Effector memory CD4-positive, alpha-beta T cell (primary cell): ENCODE results near the gene AOX1.
"Not testable (repeated sequence)": the region's sequence is repeated elsewhere in the genome, so short reads cannot be mapped to it uniquely, and the experiment has no call there.

Source experiments
- DNase-seq, 3 donors: peaks; one replicate each; pipeline ENCODE4 v3.0.0-alpha.2; 2020
- H3K27ac ChIP-seq: 2 replicates; pipeline ENCODE4 v1.7.0; 2013; ENCODE audit warnings: mild to moderate bottlenecking, low read length, moderate library complexity; ENCODE audit not compliant: insufficient read depth, poor library complexity, severe bottlenecking
- H3K27me3 ChIP-seq: replicated peaks from 2 replicates; pipeline ENCODE4 v1.7.0; 2013; ENCODE audit warnings: mild to moderate bottlenecking, low read length; ENCODE audit not compliant: insufficient read depth, control insufficient read depth, poor library complexity, severe bottlenecking
- H3K36me3 ChIP-seq: 2 replicates; pipeline ENCODE4 v1.7.0; 2013; ENCODE audit warnings: mild to moderate bottlenecking, low read length, moderate library complexity; ENCODE audit not compliant: control insufficient read depth, insufficient read depth
- H3K4me1 ChIP-seq: 2 replicates; pipeline ENCODE4 v1.7.0; 2013; ENCODE audit warnings: low read length, mild to moderate bottlenecking; ENCODE audit not compliant: control insufficient read depth, insufficient read depth, poor library complexity, severe bottlenecking
- H3K4me3 ChIP-seq: 2 replicates; pipeline ENCODE4 v1.7.0; 2013; ENCODE audit warnings: low read length, low read depth, mild to moderate bottlenecking; ENCODE audit not compliant: insufficient read depth, poor library complexity, severe bottlenecking
- H3K9me3 ChIP-seq: 2 replicates; pipeline ENCODE4 v1.7.0; 2013; ENCODE audit warnings: mild to moderate bottlenecking, low read length, moderate library complexity; ENCODE audit not compliant: control insufficient read depth

Gene AOX1

GRCh38 chr2:200648518-200649281 is 62.9 kb downstream of the AOX1 start:
- H3K36me3 ChIP-seq, H3K27me3 ChIP-seq, H3K4me1 ChIP-seq, H3K4me3 ChIP-seq, H3K9me3 ChIP-seq, DNase-seq, H3K27ac ChIP-seq: not testable (repeated sequence)

- DNase-seq: no peak
- Histone ChIP-seq H3K4me1 (no peaks in the 10 kb centered on the region), H3K27ac (no peak overlapping the region), H3K27me3 (no peaks in the 10 kb centered on the region), H3K9me3 (no peaks in the 10 kb centered on the region), H3K36me3 (no peaks in the 10 kb centered on the region), H3K4me3 (no peak overlapping the region)
Measured at GRCh38 chr2:200649724-200650123, 63.9 kb downstream of the AOX1 start.

GRCh38 chr2:200650195-200650594 is 64.4 kb downstream of the AOX1 start:
- no peaks in the 10 kb centered on the region for H3K36me3 ChIP-seq
- no peaks in the 10 kb centered on the region for H3K4me1 ChIP-seq
- no peak for DNase-seq
- H3K9me3 ChIP-seq: no peaks in the 10 kb centered on the region
- no peak overlapping the region for H3K27ac ChIP-seq
- no peaks in the 10 kb centered on the region for H3K27me3 ChIP-seq
- H3K4me3 ChIP-seq: no peak overlapping the region

GRCh38 chr2:200652158-200652557 is 66.3 kb downstream of the AOX1 start:
- Histone ChIP-seq H3K27ac (no peak overlapping the region), H3K36me3 (no peaks in the 10 kb centered on the region), H3K27me3 (no peaks in the 10 kb centered on the region), H3K9me3 (no peaks in the 10 kb centered on the region), H3K4me1 (no peaks in the 10 kb centered on the region), H3K4me3 (no peak overlapping the region)
- no peak for DNase-seq

- Histone ChIP-seq H3K9me3 (no peaks in the 10 kb centered on the region), H3K4me3 (no peak overlapping the region), H3K27me3 (no peaks in the 10 kb centered on the region), H3K36me3 (no peaks in the 10 kb centered on the region), H3K4me1 (no peaks in the 10 kb centered on the region), H3K27ac (no peak overlapping the region)
- DNase-seq: no peak
Measured at GRCh38 chr2:200653021-200653420, 67.2 kb downstream of the AOX1 start.

- Histone ChIP-seq H3K4me1 (no peaks in the 10 kb centered on the region), H3K27ac (no peak overlapping the region), H3K4me3 (no peak overlapping the region), H3K36me3 (no peaks in the 10 kb centered on the region), H3K9me3 (no peaks in the 10 kb centered on the region), H3K27me3 (no peaks in the 10 kb centered on the region)
- DNase-seq: no peak
Measured at GRCh38 chr2:200654823-200655222, 69.0 kb downstream of the AOX1 start.

GRCh38 chr2:200655918-200656580 is 70.2 kb downstream of the AOX1 start:
- H3K36me3 ChIP-seq: no peaks in the 10 kb centered on the region
- H3K4me3 ChIP-seq: no peak overlapping the region
- no peaks in the 10 kb centered on the region for H3K9me3 ChIP-seq
- no peaks in the 10 kb centered on the region for H3K27me3 ChIP-seq
- H3K4me1 ChIP-seq: no peaks in the 10 kb centered on the region
- DNase-seq: no peak
- no peak overlapping the region for H3K27ac ChIP-seq

GRCh38 chr2:200658278-200658864 is 72.6 kb downstream of the AOX1 start:
- H3K4me1 ChIP-seq: no peaks in the 10 kb centered on the region
- no peak overlapping the region for H3K27ac ChIP-seq
- DNase-seq: no peak

GRCh38 chr2:200659410-200659809 is 73.6 kb downstream of the AOX1 start:
- Histone ChIP-seq H3K27me3 (no peaks in the 10 kb centered on the region), H3K4me3 (no peak overlapping the region), H3K9me3 (no peaks in the 10 kb centered on the region), H3K4me1 (no peaks in the 10 kb centered on the region), H3K27ac (no peak overlapping the region), H3K36me3 (no peaks in the 10 kb centered on the region)
- DNase-seq: no peak

More at GRCh38 chr2:200658278-200658864, 72.6 kb downstream of the AOX1 start:
- Histone ChIP-seq H3K9me3 (no peaks in the 10 kb centered on the region), H3K27me3 (no peaks in the 10 kb centered on the region), H3K36me3 (no peaks in the 10 kb centered on the region), H3K4me3 (no peak overlapping the region)

- Histone ChIP-seq H3K27ac (no peak overlapping the region), H3K4me3 (no peak overlapping the region), H3K36me3 (no peaks in the 10 kb centered on the region), H3K4me1 (no peaks in the 10 kb centered on the region), H3K9me3 (no peaks in the 10 kb centered on the region), H3K27me3 (no peaks in the 10 kb centered on the region)
- DNase-seq: no peak
Measured at GRCh38 chr2:200661477-200661876, 75.7 kb downstream of the AOX1 start.
